Peyer's patch (tissue), 4 donors: ENCODE data around the gene FUOM. TPM values are rescaled to one million over a fixed set of nuclear protein-coding genes. Genes with fewer than 3 reads are reported as not detected.
A peak's percentile ranks its signal among the peaks of the same experiment; 100 is the strongest.

Source experiments
- DNase-seq, 3 donors: peaks; one replicate each; pipeline ENCODE4 v3.0.0-alpha.2; 2017 to 2019
- H3K27ac ChIP-seq, 4 donors: fragments of 200-600 bp; sonication (generic); one replicate each; pipeline ENCODE4 v1.5.1; 2016 to 2019
- H3K27me3 ChIP-seq, 2 donors: fragments of 200-600 bp; sonication (generic); one replicate each; pipeline ENCODE4 v1.5.1; 2019
- H3K36me3 ChIP-seq, 3 donors: fragments of 200-600 bp; sonication (generic); one replicate each; pipeline ENCODE4 v1.5.1; 2016 to 2019
- H3K4me1 ChIP-seq, 4 donors: fragments of 200-600 bp; sonication (generic); one replicate each; pipeline ENCODE4 v1.5.1; 2016 to 2019
- H3K4me3 ChIP-seq, 4 donors: fragments of 200-600 bp; sonication (generic); 1 replicate in 3 of 4; 2 replicates in 1 of 4; pipeline ENCODE4 v1.5.1; 2016 to 2019; ENCODE audit warnings: mild to moderate bottlenecking in 1 of 4
- H3K9me3 ChIP-seq, 4 donors: fragments of 200-600 bp; sonication (generic); one replicate each; pipeline ENCODE4 v1.5.1; 2016 to 2019; ENCODE audit warnings: mild to moderate bottlenecking in 1 of 4
- CTCF ChIP-seq, 6 experiments: fragments of 450-650 bp in 4 of 6; fragments of 200-600 bp in 2 of 6; sonication (generic) in 1 of 6; IDR thresholded peaks; one replicate each; pipeline ENCODE4 v1.5.1; 2017 to 2019; ENCODE audit warnings: antibody characterized with exemption in 6 of 6, mild to moderate bottlenecking in 3 of 6, moderate library complexity in 1 of 6
- POLR2A ChIP-seq, 2 donors: fragments of 450-650 bp; IDR thresholded peaks; one replicate each; pipeline ENCODE4 v1.5.1; 2017; ENCODE audit warnings: antibody characterized with exemption in 2 of 2, mild to moderate bottlenecking in 2 of 2, moderate library complexity in 2 of 2
- total RNA-seq, 4 donors: library from RNA; depleted of rRNA; stranded (reverse); fragments of >200 nt; gene quantifications; one replicate each; pipeline ENCODE4 v1.1.0, GENCODE V29; 2016

The FUOM gene
- total RNA-seq, 4 donors from 2014 or later = 88.3 to 214 (median 163) TPM

- Histone ChIP-seq H3K27ac (peak overlapping the region in 1 of 4 donors; percentile 28), H3K4me1 (peaks cover 0 to 16% (median 0%) of the 10 kb centered on the region in 4 donors), H3K9me3 (no peaks in the 10 kb centered on the region), H3K4me3 (peak overlapping the region in 2 of 4 donors; percentile 14 to 57), H3K36me3 (peaks cover 0 to 17% (median 0%) of the 10 kb centered on the region in 3 donors), H3K27me3 (no peaks in the 10 kb centered on the region)
- no peak for TF ChIP-seq CTCF (IDR thresholded peaks at IDR 0.05)
- TF ChIP-seq POLR2A (IDR thresholded peaks at IDR 0.05) = no peak
- DNase-seq = no peak
These were observed 8.2 kb downstream of the FUOM start for GRCh38 chr10:133349577-133350011.

DNA sequence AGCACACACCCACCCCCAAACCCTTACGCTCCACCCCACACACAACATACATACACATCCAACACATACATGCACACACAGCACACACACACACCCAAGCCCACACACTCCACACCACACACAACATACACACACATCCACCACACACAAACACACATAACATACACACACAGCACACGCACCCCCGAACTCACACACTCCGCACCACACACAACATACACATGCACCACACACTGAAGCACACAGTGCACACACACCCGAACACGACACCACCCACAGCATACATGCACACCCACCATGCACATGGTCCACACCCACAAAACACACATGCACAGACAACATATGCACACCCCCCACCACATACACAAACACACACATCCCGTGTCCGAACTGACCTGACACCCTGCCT, 8.7 kb downstream of the FUOM start:
- H3K4me1 ChIP-seq = peaks cover 0 to 16% (median 0%) of the 10 kb centered on the region in 4 donors
- DNase-seq = no peak

DNA sequence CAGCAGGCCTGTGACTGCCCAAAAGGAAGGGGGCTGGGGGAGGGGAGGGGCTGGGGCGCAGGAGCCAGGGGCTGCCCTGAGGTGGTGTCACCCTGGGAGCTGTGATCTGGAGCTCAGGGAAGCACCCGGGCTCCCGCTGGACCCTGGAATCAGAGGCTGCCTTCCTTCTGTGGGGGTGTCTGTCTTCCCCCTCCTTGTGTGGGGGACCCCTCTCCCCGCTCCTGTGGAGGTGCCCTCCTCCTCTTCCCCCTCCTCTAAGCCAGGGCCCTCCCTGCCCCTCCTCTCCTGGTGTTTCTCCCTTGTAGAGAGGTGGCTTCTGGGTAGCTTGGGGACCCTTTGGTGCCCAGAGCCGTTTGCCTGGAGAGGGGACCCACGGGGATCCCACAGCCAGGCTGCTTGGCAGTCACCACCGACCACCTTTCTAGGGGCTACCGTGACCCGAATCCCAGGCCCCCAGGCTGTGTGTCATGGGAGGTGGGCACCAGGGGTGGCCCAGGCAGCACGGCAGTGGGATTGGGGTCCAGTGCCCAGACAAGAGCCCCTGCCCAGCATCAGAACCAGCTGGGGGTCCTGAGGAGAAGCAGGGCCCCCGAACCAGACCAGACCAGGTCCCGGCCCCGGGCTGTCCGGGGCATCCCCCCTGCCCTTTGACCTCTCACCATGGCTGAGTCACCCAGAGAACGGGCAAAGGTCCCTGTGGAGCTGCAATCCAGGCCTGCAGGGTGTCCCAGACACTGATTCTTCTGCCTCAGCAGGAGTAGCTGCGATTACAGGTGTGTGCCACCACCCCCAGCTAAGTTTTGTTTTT, 9.9 kb downstream of the FUOM start:
- peak; percentile 35 to 55 for TF ChIP-seq POLR2A (IDR thresholded peaks at IDR 0.05)
- peak in 2 of 6 experiments; percentile 34 to 51 for TF ChIP-seq CTCF (IDR thresholded peaks at IDR 0.05)
- Histone ChIP-seq H3K4me1 (peaks cover 0 to 21% (median 0%) of the 10 kb centered on the region in 4 donors), H3K4me3 (peak overlapping the region in 3 of 4 donors; percentile 28 to 68 (median 57)), H3K27me3 (no peaks in the 10 kb centered on the region), H3K9me3 (no peaks in the 10 kb centered on the region), H3K36me3 (peaks cover 0 to 17% (median 0%) of the 10 kb centered on the region in 3 donors), H3K27ac (peak overlapping the region in 3 of 4 donors; percentile 87 to 96 (median 90))
- DNase-seq = peak in 2 of 3 donors; percentile 84 to 88

More for the DNA sequence above, 8.7 kb downstream of the FUOM start:
- Histone ChIP-seq H3K27ac (peak overlapping the region in 1 of 4 donors; percentile 28), H3K27me3 (no peaks in the 10 kb centered on the region), H3K9me3 (no peaks in the 10 kb centered on the region), H3K36me3 (peaks cover 0 to 17% (median 0%) of the 10 kb centered on the region in 3 donors), H3K4me3 (peak overlapping the region in 2 of 4 donors; percentile 14 to 57)
- TF ChIP-seq CTCF (IDR thresholded peaks at IDR 0.05) = no peak
- TF ChIP-seq POLR2A (IDR thresholded peaks at IDR 0.05) = no peak

GRCh38 chr10:133346413-133346812, 11.4 kb downstream of the FUOM start:
- no peaks in the 10 kb centered on the region for H3K27me3 ChIP-seq
- H3K27ac ChIP-seq = peak overlapping the region in 1 of 4 donors; percentile 23

DNA sequence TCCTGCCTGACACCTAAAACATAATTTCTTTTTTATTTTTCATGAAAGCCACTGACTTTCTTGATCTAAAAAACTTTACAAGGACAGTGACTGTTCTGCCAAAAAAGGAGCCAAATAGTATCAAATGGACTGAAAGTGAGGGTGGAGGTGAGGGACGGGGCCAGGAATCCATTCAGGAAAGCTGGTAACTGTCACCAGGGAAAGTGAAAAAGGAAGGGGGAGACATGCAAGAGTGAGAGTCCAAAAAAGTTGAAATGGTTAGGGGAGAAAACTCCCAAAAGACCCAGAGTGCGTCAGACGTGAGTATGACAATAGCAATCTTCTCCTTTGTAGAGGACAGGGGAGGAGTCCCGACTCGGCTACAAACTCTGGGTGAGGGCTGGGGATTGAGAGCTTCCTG, 13.6 kb downstream of the FUOM start:
- Histone ChIP-seq H3K4me3 (no peak overlapping the region), H3K27ac (no peak overlapping the region), H3K4me1 (peaks cover 0 to 21% (median 0%) of the 10 kb centered on the region in 4 donors), H3K36me3 (no peaks in the 10 kb centered on the region), H3K27me3 (no peaks in the 10 kb centered on the region), H3K9me3 (no peaks in the 10 kb centered on the region)
- DNase-seq = no peak
- TF ChIP-seq POLR2A (IDR thresholded peaks at IDR 0.05) = no peak
- TF ChIP-seq CTCF (IDR thresholded peaks at IDR 0.05) = no peak

More at GRCh38 chr10:133346413-133346812, 11.4 kb downstream of the FUOM start:
- peaks cover 0 to 21% (median 0%) of the 10 kb centered on the region in 4 donors for H3K4me1 ChIP-seq
- TF ChIP-seq CTCF (IDR thresholded peaks at IDR 0.05) = no peak
- no peak for TF ChIP-seq POLR2A (IDR thresholded peaks at IDR 0.05)
- DNase-seq = no peak
- no peaks in the 10 kb centered on the region for H3K9me3 ChIP-seq
- no peak overlapping the region for H3K4me3 ChIP-seq
- peaks cover 0 to 6% (median 0%) of the 10 kb centered on the region in 3 donors for H3K36me3 ChIP-seq
